ENCODE results near the gene TAS2R41. TPM values are rescaled to one million over a fixed set of nuclear protein-coding genes. Genes with fewer than 3 reads are reported as not detected.

TAS2R41 gene
- total RNA-seq, 1 experiment from 2014 or later: not detected

DNA sequence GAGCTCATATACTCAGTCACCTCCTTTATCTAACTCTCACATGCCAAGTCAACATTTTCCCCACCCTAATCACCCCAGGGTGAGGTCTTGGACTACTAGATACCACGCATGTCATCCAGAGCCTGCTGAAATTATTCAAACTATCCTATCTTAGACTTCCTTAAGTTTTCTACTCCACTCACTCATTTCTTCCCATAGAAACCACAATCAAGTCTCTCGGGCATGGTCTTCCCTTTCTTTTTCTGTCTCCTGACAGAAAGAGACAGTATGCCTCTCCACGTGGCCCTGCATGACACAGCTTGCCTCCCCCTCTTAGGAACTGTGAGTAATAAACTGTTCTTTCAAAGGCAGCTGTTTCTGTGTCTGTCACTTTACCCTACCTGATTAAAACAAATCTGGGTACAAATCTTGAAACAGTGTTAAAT lies 29.4 kb downstream of the TAS2R41 start:
- H3K23ac ChIP-seq (ENCODE audit: insufficient read length, low read depth, low read length): no peak overlapping the region
- H3K18ac ChIP-seq (ENCODE audit: insufficient read length, low read depth, low read length): no peak overlapping the region
- H3K4me3 Mint-ChIP-seq: no peak overlapping the region
- H3K27ac Mint-ChIP-seq: no peak overlapping the region
- no peaks in the 10 kb centered on the region for H3K36me3 Mint-ChIP-seq (ENCODE audit: insufficient read depth in 1 of 3, low read depth in 3 of 3)
- H2BK12ac ChIP-seq (ENCODE audit: insufficient read length, low read depth, low read length): no peak overlapping the region
- H4K20me1 ChIP-seq (ENCODE audit: control insufficient read depth, insufficient read depth, insufficient read length): no peaks in the 10 kb centered on the region
- no peaks in the 10 kb centered on the region for H3K27me3 ChIP-seq (ENCODE audit: insufficient read depth, low read length)
- no peak overlapping the region for H3K27ac ChIP-seq (ENCODE audit: insufficient read length, low read depth, low read length)
- H3K4me1 Mint-ChIP-seq: peaks cover 4 to 11% of the 10 kb centered on the region in 2 experiments
- H2BK120ac ChIP-seq (ENCODE audit: low read depth, low read length, poor library complexity, severe bottlenecking): no peak overlapping the region
- no peaks in the 10 kb centered on the region for H3K27me3 Mint-ChIP-seq (ENCODE audit: low read depth)
- no CpG with 5 or more reads among the region's 3 CpGs for WGBS (ENCODE audit: extremely low coverage, insufficient read length, low lambda C conversion rate)
- no peak overlapping the region for H2BK5ac ChIP-seq (ENCODE audit: insufficient read length, low read length)
- H2BK20ac ChIP-seq (ENCODE audit: low read depth, low read length, poor library complexity, severe bottlenecking): no peak overlapping the region
- no peak overlapping the region for H4K5ac ChIP-seq (ENCODE audit: insufficient read length, low read depth, low read length)
- no peak overlapping the region for H3K56ac ChIP-seq (ENCODE audit: insufficient read length, low read depth, low read length)
- H3K9ac ChIP-seq (ENCODE audit: extremely low read depth, insufficient read length, low read length): no peak overlapping the region
- H3T11ph ChIP-seq (ENCODE audit: low read length): no peak overlapping the region
- no peaks in the 10 kb centered on the region for H3K4me1 ChIP-seq (ENCODE audit: insufficient read depth, low read length)
- H2AFZ ChIP-seq (ENCODE audit: low read length): no peak overlapping the region
- no peak overlapping the region for H3K14ac ChIP-seq (ENCODE audit: insufficient read depth, low read length)
- no peak for DNase-seq
- no peaks in the 10 kb centered on the region for H3K79me2 ChIP-seq (ENCODE audit: insufficient read depth, low read length)
- no peak overlapping the region for H4K8ac ChIP-seq (replicated peaks; ENCODE audit: insufficient read length, low read depth, low read length)
- no peak overlapping the region for H4K91ac ChIP-seq (ENCODE audit: insufficient read length, low read depth, low read length)
- H2BK15ac ChIP-seq (ENCODE audit: low read depth, low read length): no peak overlapping the region
- no peaks in the 10 kb centered on the region for H3K9me3 ChIP-seq (ENCODE audit: control insufficient read depth, low read depth, low read length)
- no peak overlapping the region for H3K4me2 ChIP-seq (ENCODE audit: insufficient read depth, insufficient read length, low read length)
- no peaks in the 10 kb centered on the region for H3K79me1 ChIP-seq (ENCODE audit: insufficient read depth, low read depth, low read length, poor library complexity, severe bottlenecking)
- H2AK5ac ChIP-seq (ENCODE audit: insufficient read length, low read length): no peak overlapping the region
- H3K9me3 Mint-ChIP-seq: no peaks in the 10 kb centered on the region; a peak in 1 of 5 replicates
- H3K4ac ChIP-seq (ENCODE audit: low read depth, low read length): no peak overlapping the region
- H3K23me2 ChIP-seq (ENCODE audit: insufficient read length, low read depth, low read length, poor library complexity, severe bottlenecking): no peaks in the 10 kb centered on the region
- TF ChIP-seq CTCF (conservative IDR thresholded peaks at IDR 0.05): no peak
